Measurements from ENCODE around the gene CCND1. TPM values are rescaled to one million over a fixed set of nuclear protein-coding genes. Genes with fewer than 3 reads are reported as not detected.

CCND1 gene
- total and polyA plus RNA-seq, 12 donors, result 12.1 to 149 (median 80.7) TPM

DNA sequence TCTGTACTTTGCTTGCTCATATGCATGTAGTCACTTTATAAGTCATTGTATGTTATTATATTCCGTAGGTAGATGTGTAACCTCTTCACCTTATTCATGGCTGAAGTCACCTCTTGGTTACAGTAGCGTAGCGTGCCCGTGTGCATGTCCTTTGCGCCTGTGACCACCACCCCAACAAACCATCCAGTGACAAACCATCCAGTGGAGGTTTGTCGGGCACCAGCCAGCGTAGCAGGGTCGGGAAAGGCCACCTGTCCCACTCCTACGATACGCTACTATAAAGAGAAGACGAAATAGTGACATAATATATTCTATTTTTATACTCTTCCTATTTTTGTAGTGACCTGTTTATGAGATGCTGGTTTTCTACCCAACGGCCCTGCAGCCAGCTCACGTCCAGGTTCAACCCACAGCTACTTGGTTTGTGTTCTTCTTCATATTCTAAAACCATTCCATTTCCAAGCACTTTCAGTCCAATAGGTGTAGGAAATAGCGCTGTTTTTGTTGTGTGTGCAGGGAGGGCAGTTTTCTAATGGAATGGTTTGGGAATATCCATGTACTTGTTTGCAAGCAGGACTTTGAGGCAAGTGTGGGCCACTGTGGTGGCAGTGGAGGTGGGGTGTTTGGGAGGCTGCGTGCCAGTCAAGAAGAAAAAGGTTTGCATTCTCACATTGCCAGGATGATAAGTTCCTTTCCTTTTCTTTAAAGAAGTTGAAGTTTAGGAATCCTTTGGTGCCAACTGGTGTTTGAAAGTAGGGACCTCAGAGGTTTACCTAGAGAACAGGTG is 11.1 kb downstream of the CCND1 start:
- no peak for DNase-seq
- WGBS, 4 donors, result 86 to 93% (median 91%) methylated on average over 15 of the region's 15 CpGs
- no peaks in the 10 kb centered on the region for H3K9me3 ChIP-seq (replicated peaks in 1 of 3)
- H3K27me3 ChIP-seq, result no peaks in the 10 kb centered on the region
- no peak overlapping the region for H3K27ac ChIP-seq
- peaks cover 0 to 56% of the 10 kb centered on the region in 2 donors for H3K36me3 ChIP-seq (replicated peaks in 1 of 2)
- TF ChIP-seq POLR2A (IDR thresholded peaks at IDR 0.05), result no peak
- TF ChIP-seq, protein P1, sequence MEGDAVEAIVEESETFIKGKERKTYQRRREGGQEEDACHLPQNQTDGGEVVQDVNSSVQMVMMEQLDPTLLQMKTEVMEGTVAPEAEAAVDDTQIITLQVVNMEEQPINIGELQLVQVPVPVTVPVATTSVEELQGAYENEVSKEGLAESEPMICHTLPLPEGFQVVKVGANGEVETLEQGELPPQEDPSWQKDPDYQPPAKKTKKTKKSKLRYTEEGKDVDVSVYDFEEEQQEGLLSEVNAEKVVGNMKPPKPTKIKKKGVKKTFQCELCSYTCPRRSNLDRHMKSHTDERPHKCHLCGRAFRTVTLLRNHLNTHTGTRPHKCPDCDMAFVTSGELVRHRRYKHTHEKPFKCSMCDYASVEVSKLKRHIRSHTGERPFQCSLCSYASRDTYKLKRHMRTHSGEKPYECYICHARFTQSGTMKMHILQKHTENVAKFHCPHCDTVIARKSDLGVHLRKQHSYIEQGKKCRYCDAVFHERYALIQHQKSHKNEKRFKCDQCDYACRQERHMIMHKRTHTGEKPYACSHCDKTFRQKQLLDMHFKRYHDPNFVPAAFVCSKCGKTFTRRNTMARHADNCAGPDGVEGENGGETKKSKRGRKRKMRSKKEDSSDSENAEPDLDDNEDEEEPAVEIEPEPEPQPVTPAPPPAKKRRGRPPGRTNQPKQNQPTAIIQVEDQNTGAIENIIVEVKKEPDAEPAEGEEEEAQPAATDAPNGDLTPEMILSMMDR (IDR thresholded peaks at IDR 0.05), result no peak
- peaks cover 1 to 6% of the 10 kb centered on the region in 2 donors for H3K4me1 ChIP-seq (replicated peaks in 1 of 2)
- H3K4me3 ChIP-seq, result no peak overlapping the region
- intact Hi-C loops (cut with DNase I), result no loop called here

DNA sequence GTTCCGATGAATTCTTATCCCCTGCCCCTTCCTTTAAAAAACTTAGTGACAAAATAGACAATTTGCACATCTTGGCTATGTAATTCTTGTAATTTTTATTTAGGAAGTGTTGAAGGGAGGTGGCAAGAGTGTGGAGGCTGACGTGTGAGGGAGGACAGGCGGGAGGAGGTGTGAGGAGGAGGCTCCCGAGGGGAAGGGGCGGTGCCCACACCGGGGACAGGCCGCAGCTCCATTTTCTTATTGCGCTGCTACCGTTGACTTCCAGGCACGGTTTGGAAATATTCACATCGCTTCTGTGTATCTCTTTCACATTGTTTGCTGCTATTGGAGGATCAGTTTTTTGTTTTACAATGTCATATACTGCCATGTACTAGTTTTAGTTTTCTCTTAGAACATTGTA is 12.0 kb downstream of the CCND1 start:
- Histone ChIP-seq H3K36me3 (replicated peaks in 1 of 2) (peaks cover 0 to 49% of the 10 kb centered on the region in 2 donors), H3K4me1 (replicated peaks in 1 of 2) (peaks cover 6% of the 10 kb centered on the region in 2 donors)
- whole genome bisulfite sequencing, 4 donors, result 78 to 85% (median 82%) methylated on average over 11 of the region's 11 CpGs

DNA sequence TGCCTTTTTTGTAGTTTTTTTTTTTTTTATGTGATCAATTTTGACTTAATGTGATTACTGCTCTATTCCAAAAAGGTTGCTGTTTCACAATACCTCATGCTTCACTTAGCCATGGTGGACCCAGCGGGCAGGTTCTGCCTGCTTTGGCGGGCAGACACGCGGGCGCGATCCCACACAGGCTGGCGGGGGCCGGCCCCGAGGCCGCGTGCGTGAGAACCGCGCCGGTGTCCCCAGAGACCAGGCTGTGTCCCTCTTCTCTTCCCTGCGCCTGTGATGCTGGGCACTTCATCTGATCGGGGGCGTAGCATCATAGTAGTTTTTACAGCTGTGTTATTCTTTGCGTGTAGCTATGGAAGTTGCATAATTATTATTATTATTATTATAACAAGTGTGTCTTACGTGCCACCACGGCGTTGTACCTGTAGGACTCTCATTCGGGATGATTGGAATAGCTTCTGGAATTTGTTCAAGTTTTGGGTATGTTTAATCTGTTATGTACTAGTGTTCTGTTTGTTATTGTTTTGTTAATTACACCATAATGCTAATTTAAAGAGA is 12.5 kb downstream of the CCND1 start:
- H3K27ac ChIP-seq, result no peak overlapping the region
- DNase-seq, result no peak
- H3K27me3 ChIP-seq, result no peaks in the 10 kb centered on the region
- WGBS, 4 donors, result 85 to 92% (median 91%) methylated on average over 18 to 23 of the region's 23 CpGs
- TF ChIP-seq, protein P1 (IDR thresholded peaks at IDR 0.05), result no peak
- TF ChIP-seq POLR2A (IDR thresholded peaks at IDR 0.05), result no peak
- H3K4me3 ChIP-seq, result no peak overlapping the region
- H3K36me3 ChIP-seq (replicated peaks in 1 of 2), result peaks cover 0 to 44% of the 10 kb centered on the region in 2 donors
- H3K4me1 ChIP-seq (replicated peaks in 1 of 2), result peaks cover 6% of the 10 kb centered on the region in 2 donors
- intact Hi-C loops (cut with DNase I), result no loop called here
- H3K9me3 ChIP-seq (replicated peaks in 1 of 3), result no peaks in the 10 kb centered on the region

More for the DNA sequence above, 12.0 kb downstream of the CCND1 start:
- intact Hi-C loops (cut with DNase I), result no loop called here
- H3K4me3 ChIP-seq, result no peak overlapping the region
- no peaks in the 10 kb centered on the region for H3K9me3 ChIP-seq (replicated peaks in 1 of 3)
- TF ChIP-seq, protein P1 (IDR thresholded peaks at IDR 0.05), result no peak
- no peak for TF ChIP-seq POLR2A (IDR thresholded peaks at IDR 0.05)
- H3K27ac ChIP-seq, result no peak overlapping the region
- DNase-seq, result no peak
- H3K27me3 ChIP-seq, result no peaks in the 10 kb centered on the region

DNA sequence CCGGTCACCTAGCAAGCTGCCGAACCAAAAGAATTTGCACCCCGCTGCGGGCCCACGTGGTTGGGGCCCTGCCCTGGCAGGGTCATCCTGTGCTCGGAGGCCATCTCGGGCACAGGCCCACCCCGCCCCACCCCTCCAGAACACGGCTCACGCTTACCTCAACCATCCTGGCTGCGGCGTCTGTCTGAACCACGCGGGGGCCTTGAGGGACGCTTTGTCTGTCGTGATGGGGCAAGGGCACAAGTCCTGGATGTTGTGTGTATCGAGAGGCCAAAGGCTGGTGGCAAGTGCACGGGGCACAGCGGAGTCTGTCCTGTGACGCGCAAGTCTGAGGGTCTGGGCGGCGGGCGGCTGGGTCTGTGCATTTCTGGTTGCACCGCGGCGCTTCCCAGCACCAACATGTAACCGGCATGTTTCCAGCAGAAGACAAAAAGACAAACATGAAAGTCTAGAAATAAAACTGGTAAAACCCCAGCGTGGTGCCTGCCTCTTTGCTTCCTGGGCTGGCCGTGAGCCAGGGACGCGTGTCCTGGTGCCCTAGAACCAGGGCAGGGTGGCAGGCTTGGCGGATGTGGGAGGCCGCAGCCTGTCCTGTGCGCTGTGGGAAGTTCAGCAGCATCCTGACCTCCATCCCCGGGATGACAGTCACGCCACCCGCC is 13.2 kb downstream of the CCND1 start:
- Histone ChIP-seq H3K27ac (peak overlapping the region in 1 of 5 donors; percentile 59), H3K4me1 (replicated peaks in 1 of 2) (peaks cover 6% of the 10 kb centered on the region in 2 donors), H3K36me3 (replicated peaks in 1 of 2) (peaks cover 0 to 37% of the 10 kb centered on the region in 2 donors), H3K9me3 (replicated peaks in 1 of 3) (no peaks in the 10 kb centered on the region), H3K4me3 (no peak overlapping the region), H3K27me3 (no peaks in the 10 kb centered on the region)
- 45 to 82% (median 71%) methylated on average over 9 to 38 of the region's 38 CpGs for WGBS, 4 donors
- peak in 3 of 7 donors; percentile 43 to 61 (median 57) for DNase-seq
- intact Hi-C loops (cut with DNase I), result no loop called here
- no peak for TF ChIP-seq POLR2A (IDR thresholded peaks at IDR 0.05)
- TF ChIP-seq, protein P1 (IDR thresholded peaks at IDR 0.05), result no peak
